BJ (cell line): ENCODE results near the gene TCL1A. TPM values are rescaled to one million over a fixed set of nuclear protein-coding genes. Genes with fewer than 3 reads are reported as not detected.

Experiments used
- CTCF ChIA-PET: fragments of 350-600 bp; formaldehyde crosslinking; extraction: SDS; loops from one replicate; lab custom pipeline; 2021; ENCODE audit warnings: antibody characterized with exemption, inconsistent platforms; lab: Yijun Ruan, JAX
- POLR2A ChIA-PET: fragments of 300-600 bp; sonication (Branson Sonifier 250); formaldehyde crosslinking; extraction: SDS; loops from one replicate; lab custom pipeline; 2021; ENCODE audit warnings: antibody characterized with exemption; lab: Charles Lee
- DNase-seq: peaks from one replicate; pipeline ENCODE4 v3.0.0-alpha.2; 2011; ENCODE audit warnings: low read depth
- H3K27me3 ChIP-seq: 2 replicates; pipeline ENCODE4 v1.6.0; 2011; ENCODE audit warnings: low read length; ENCODE audit not compliant: control insufficient read depth, insufficient read depth
- H3K36me3 ChIP-seq: 2 replicates; pipeline ENCODE4 v1.5.1; 2011; ENCODE audit warnings: low read length; ENCODE audit not compliant: control insufficient read depth, insufficient read depth
- H3K4me3 ChIP-seq: 2 replicates; pipeline ENCODE4 v1.5.1; 2011; ENCODE audit warnings: low read depth, mild to moderate bottlenecking, control low read depth, low read length
- CTCF ChIP-seq: IDR thresholded peaks from 2 replicates; pipeline ENCODE4 v1.5.1; 2011; ENCODE audit warnings: low read depth, mild to moderate bottlenecking, control low read depth, inconsistent platforms, low read length, moderate library complexity; ENCODE audit not compliant: insufficient read depth
- polyA plus RNA-seq: library from polyadenylated mRNA; depleted of rRNA; stranded (reverse); fragments of >200 nt; gene quantifications from 2 replicates; pipeline ENCODE4 v1.2.3, GENCODE V29; 2011

The TCL1A gene
- polyA plus RNA-seq, 1 experiment, result not detected

DNA sequence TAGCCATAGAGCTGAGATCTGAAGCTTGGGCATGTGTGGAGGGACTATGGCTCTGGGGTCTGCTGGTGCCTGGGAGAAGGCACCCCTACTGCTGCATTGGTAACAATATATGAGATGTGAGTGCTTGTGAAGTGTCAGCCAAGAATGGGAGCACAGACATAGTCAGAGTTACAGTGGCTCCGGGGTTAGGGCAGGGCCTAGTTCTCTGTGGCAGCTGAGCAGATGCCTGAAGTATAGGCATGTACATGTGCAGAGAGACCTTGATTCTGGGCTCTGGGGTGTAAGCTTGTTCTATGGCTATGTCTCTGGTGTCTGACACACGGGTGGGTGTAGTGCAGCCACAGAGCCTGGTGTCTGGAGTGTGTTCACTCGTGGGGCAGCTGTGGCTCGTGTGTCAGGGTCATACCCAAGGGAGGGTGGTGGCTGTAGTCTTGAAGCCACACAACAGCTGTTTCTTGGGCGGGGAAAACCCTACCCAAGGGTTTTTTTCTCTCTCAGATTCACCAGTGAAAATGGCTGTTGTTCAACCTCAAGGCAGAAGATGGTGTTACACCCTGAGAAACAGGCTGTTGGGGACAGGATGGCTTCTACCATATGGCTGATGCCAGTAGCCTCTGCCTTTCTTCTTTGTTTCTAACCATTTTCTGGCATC, 11.9 kb upstream of the TCL1A start:
- ChIA-PET POLR2A (no interaction called here), CTCF (no interaction called here)
- no peak overlapping the region for H3K4me3 ChIP-seq
- H3K36me3 ChIP-seq, result no peaks in the 10 kb centered on the region
- no peaks in the 10 kb centered on the region for H3K27me3 ChIP-seq
- DNase-seq, result no peak
- no peak for TF ChIP-seq CTCF

DNA sequence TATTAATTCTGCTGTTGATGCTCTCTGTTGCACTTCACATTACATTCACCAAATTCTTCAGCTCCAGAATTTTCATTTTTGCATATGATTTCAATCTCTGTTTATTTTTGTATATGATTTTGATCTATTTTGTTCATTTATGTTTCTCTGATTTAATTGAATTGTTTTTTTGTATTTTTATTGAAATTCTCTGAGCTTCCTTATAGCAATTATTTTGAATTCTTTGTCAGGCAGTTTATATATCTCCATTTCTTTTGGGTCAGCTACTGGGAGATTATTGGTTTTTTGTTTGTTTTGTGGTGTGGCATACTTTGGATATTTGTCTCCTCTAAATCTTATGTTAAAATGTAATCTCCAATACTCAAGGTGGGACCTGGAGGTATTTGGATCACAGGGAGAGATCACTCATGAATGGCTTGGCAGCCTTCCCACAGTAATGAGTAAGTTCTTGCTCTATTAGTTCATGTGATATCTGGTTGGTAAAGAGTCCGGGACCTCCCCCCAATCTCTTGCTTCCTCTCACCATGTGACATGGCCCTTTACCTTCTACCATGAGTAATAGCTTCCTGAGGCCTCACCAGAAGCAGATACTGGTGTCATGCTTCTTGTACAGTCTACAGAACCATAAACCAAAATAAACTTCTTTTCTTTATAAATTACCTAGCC, 8.7 kb upstream of the TCL1A start:
- Histone ChIP-seq H3K36me3 (no peaks in the 10 kb centered on the region), H3K4me3 (no peak overlapping the region), H3K27me3 (no peaks in the 10 kb centered on the region)
- CTCF ChIA-PET, result no interaction called here
- POLR2A ChIA-PET, result no interaction called here
- DNase-seq, result no peak
- TF ChIP-seq CTCF, result no peak

DNA sequence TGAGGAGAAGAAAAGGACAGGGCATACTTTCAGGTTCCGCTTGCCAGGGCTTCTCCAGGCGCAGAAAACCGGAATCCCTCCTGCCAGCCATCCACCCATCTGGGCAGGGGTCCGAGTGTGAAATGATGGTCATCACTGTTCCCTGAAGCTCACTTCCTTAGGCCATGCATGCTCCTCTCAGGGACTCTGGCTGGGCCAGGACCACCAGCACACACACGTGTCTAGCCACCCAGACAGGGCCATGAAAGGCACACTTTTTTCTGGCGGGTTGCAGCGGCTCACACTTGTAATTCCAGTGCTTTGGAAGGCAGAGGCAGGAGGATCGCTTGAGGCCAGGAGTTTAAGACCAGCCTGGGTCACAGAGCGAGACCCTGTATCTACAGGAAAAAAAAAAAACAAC, 1.5 kb downstream of the TCL1A start:
- ChIA-PET CTCF (no interaction called here), POLR2A (no interaction called here)
- no peaks in the 10 kb centered on the region for H3K27me3 ChIP-seq
- H3K36me3 ChIP-seq, result no peaks in the 10 kb centered on the region
- no peak for DNase-seq
- no peak overlapping the region for H3K4me3 ChIP-seq
- TF ChIP-seq CTCF, result no peak

DNA sequence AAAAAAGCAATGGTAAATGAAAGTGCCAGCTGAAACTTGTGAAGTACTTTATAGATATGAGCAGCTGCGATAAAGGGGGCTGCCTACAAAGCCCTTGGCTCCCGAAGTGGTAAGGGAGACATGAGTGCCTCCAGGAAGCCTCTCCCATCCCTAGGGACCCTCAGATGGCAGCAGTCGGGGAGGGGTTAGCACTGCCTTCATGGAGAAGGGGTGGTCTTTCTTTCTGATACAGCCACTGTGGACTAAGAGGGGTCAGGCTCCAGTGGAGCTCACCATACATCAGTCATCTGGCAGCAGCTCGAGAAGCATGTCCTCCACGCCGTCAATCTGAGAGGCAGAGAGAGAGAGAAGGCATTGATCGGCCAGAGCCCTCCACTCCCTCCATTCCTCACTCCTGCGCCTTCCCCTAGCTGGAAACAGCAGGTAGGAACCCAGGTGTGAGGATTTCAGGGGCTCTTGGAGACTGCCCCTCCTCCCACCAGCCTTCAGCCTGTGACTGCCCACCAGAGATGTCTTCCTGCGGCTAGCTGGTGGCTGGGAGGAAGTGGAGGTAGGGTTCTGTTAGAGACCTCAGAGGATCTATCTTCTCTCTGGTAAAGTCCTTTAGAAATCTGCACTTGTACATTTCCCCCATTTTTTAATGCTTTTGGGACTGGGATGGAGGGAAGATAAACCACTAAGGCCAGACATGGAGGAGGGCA, 2.3 kb downstream of the TCL1A start:
- POLR2A ChIA-PET, result no interaction called here
- no peak overlapping the region for H3K4me3 ChIP-seq
- no peak for DNase-seq
- CTCF ChIA-PET, result no interaction called here
- no peaks in the 10 kb centered on the region for H3K36me3 ChIP-seq
- no peaks in the 10 kb centered on the region for H3K27me3 ChIP-seq
- no peak for TF ChIP-seq CTCF

GRCh38 chr14:95710106-95710505, 3.8 kb downstream of the TCL1A start:
- ChIA-PET CTCF (no interaction called here), POLR2A (no interaction called here)
- H3K4me3 ChIP-seq, result no peak overlapping the region
- no peaks in the 10 kb centered on the region for H3K36me3 ChIP-seq
- no peaks in the 10 kb centered on the region for H3K27me3 ChIP-seq
- TF ChIP-seq CTCF, result no peak
- DNase-seq, result no peak
